Testis (tissue), 2 donors: Measurements from ENCODE around the gene FAM81A.

Experiments used
- POLR2A ChIP-seq: fragments of 450-650 bp; IDR thresholded peaks from one replicate; pipeline ENCODE4 v1.6.1; 2017; ENCODE audit warnings: antibody characterized with exemption, mild to moderate bottlenecking, moderate library complexity
- TF ChIP-seq, protein P1 (sequence below), 3 experiments: fragments of 450-650 bp in 2 of 3; fragments of 200-600 bp in 1 of 3; sonication (generic) in 1 of 3; IDR thresholded peaks; one replicate each; pipeline ENCODE4 v1.5.1; 2016 to 2019; ENCODE audit warnings: antibody characterized with exemption in 3 of 3, mild to moderate bottlenecking in 2 of 3, moderate library complexity in 1 of 3

DNA sequence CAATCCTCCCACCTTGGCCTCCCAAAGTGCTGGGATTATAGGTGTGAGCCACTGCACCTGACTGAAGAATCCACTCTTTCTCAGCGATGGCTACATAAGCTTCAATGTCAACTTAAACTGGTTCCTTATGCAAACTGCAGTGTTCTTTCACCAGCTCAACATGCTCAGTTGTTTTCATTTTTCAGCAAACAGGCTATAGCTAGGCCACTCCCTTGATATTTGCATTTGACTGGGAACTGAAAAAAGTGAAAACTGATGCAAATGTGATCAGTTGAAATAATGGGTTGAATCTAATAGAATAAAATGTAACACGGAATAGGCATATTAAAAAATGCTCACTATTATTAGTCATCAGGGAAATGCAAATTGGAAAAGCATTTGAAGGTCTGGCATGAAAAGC lies 99.4 kb downstream of the FAM81A start:
- TF ChIP-seq, protein P1, sequence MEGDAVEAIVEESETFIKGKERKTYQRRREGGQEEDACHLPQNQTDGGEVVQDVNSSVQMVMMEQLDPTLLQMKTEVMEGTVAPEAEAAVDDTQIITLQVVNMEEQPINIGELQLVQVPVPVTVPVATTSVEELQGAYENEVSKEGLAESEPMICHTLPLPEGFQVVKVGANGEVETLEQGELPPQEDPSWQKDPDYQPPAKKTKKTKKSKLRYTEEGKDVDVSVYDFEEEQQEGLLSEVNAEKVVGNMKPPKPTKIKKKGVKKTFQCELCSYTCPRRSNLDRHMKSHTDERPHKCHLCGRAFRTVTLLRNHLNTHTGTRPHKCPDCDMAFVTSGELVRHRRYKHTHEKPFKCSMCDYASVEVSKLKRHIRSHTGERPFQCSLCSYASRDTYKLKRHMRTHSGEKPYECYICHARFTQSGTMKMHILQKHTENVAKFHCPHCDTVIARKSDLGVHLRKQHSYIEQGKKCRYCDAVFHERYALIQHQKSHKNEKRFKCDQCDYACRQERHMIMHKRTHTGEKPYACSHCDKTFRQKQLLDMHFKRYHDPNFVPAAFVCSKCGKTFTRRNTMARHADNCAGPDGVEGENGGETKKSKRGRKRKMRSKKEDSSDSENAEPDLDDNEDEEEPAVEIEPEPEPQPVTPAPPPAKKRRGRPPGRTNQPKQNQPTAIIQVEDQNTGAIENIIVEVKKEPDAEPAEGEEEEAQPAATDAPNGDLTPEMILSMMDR (IDR thresholded peaks at IDR 0.05): no peak
- no peak for TF ChIP-seq POLR2A
